Activated naive CD4-positive, alpha-beta T cell treated with anti-CD3 and anti-CD28 coated beads for 36 hours (primary cell): Measurements from ENCODE around the gene KRTAP21-2. TPM values are rescaled to one million over a fixed set of nuclear protein-coding genes. Genes with fewer than 3 reads are reported as not detected.
"Not testable (repeated sequence)": the region's sequence is repeated elsewhere in the genome, so short reads cannot be mapped to it uniquely, and the experiment has no call there.

ENCODE experiments used
- CTCF ChIA-PET: fragments of 350-600 bp; sonication (Branson Sonifier 250); formaldehyde crosslinking; loops from one replicate; lab custom pipeline; 2021; ENCODE audit warnings: antibody characterized with exemption; lab: Charles Lee
- DNase-seq: peaks from one replicate; pipeline ENCODE4 v3.0.0-alpha.2; 2020
- H3K27ac Mint-ChIP-seq: one replicate; pipeline ENCODE4 v1.8.0; 2021; ENCODE audit warnings: mild to moderate bottlenecking, mixed read lengths
- H3K27me3 Mint-ChIP-seq: one replicate; pipeline ENCODE4 v1.8.0; 2021; ENCODE audit warnings: low read depth, mixed read lengths
- H3K36me3 Mint-ChIP-seq: one replicate; pipeline ENCODE4 v1.8.0; 2021; ENCODE audit warnings: low read depth, mixed read lengths
- H3K4me1 Mint-ChIP-seq: one replicate; pipeline ENCODE4 v1.8.0; 2021; ENCODE audit warnings: low read depth, mixed read lengths
- H3K4me3 Mint-ChIP-seq: one replicate; pipeline ENCODE4 v1.8.0; 2021; ENCODE audit warnings: mild to moderate bottlenecking, moderate library complexity, mixed read lengths
- H3K9me3 Mint-ChIP-seq: one replicate; pipeline ENCODE4 v1.8.0; 2021; ENCODE audit warnings: mixed read lengths
- intact Hi-C: fragments of 100-400 bp; cut with micrococcal nuclease; formaldehyde crosslinking; loops from one replicate; pipeline ENCODE4 v1.15.1; 2023
- total RNA-seq, 2 experiments: library from RNA; stranded (reverse); gene quantifications; one replicate each; pipeline ENCODE4 v1.2.3, GENCODE V29; 2021

The KRTAP21-2 gene
- not detected for total RNA-seq

DNA sequence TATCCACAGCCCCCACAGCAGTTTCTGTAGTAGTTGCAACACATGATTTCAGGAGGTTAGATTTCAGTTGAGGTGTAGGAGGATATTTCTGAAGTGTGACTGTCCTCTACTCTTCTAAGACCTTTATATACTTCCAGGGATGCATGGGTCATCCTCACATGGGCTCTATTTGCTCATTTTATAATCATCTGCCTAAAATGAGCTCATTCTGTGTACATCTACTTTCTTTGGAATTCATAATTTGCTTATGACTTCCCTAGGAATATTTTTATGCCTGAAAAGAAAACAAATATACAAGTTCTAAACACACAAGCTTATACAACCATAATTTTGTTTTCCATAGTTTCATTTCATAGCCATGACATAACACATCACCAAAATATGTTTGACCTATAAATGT lies at the start of gene KRTAP21-2:
TSS of gene KRTAP21-2 (minus strand) at position 101 of the 400 bp plus-strand sequence. CDS start at position 44, 57 bp downstream.
- H3K9me3 Mint-ChIP-seq = no peaks in the 10 kb centered on the region
- H3K27ac Mint-ChIP-seq = no peak within 1 kb of the TSS
- DNase-seq = no peak
- H3K4me3 Mint-ChIP-seq = no peak within 1 kb of the TSS
- H3K4me1 Mint-ChIP-seq = no peaks in the 10 kb centered on the region
- no peaks in the 10 kb centered on the region for H3K36me3 Mint-ChIP-seq
- no peaks in the 10 kb centered on the region for H3K27me3 Mint-ChIP-seq
- intact Hi-C loops = no loop called here
- CTCF ChIA-PET = no interaction called here

DNA sequence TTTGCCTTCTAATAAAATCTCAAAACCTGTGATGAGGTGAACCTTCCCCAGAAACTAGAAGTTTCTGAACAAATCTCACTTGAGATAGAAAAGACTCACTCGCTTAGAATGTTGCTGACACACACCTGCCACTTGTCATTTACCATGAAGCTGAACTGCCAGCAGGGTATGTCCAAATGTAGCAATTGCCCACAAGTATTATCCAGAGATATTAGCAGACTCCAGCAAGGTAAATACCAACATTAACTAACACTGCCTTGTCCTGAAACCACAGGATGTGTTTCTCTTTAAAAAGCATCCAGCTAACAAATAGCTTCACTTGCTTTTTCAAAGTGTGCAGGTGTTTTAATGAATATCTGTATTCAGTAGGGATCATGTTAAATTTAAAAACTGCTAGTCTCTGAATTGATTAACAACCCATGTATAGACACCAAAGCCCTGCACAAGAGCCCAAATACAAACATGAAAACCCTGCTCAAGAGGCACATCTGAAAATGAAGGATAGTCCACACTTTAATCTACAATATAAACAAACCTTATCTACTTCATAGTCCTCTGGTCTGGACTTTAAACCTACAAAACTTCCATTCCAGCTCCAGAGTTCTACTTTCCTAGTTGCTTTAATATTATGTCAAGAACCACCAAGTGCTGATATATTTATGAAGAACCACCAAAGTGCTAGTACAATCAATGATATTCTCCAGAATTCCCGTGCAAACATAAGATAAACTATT lies 46.7 kb upstream of the KRTAP21-2 start:
- Mint-ChIP-seq H3K4me3 (no peak overlapping the region), H3K4me1 (no peaks in the 10 kb centered on the region), H3K36me3 (no peaks in the 10 kb centered on the region), H3K9me3 (no peaks in the 10 kb centered on the region), H3K27ac (no peak overlapping the region), H3K27me3 (peaks cover 15% of the 10 kb centered on the region)
- CTCF ChIA-PET = no interaction called here
- no peak for DNase-seq
- intact Hi-C loops = no loop called here

DNA sequence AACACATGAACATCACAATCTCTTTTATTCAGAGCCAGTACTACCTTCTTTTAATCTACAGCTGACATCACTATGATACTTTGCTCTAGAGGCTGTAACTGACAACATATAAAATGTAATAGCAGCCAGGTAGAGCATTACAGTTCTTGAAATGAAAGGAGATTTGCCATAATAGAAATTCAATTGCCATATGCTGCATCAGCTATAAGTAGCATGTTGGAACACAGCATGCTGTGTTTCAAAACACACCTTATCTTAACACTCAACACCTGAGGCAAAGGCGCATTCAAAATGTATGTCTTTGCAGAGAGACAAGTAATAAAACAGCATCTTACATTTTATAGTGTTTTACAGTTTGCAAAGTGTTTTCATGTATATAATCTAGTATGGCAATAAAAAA lies 32.2 kb upstream of the KRTAP21-2 start:
- intact Hi-C loops = no loop called here

DNA sequence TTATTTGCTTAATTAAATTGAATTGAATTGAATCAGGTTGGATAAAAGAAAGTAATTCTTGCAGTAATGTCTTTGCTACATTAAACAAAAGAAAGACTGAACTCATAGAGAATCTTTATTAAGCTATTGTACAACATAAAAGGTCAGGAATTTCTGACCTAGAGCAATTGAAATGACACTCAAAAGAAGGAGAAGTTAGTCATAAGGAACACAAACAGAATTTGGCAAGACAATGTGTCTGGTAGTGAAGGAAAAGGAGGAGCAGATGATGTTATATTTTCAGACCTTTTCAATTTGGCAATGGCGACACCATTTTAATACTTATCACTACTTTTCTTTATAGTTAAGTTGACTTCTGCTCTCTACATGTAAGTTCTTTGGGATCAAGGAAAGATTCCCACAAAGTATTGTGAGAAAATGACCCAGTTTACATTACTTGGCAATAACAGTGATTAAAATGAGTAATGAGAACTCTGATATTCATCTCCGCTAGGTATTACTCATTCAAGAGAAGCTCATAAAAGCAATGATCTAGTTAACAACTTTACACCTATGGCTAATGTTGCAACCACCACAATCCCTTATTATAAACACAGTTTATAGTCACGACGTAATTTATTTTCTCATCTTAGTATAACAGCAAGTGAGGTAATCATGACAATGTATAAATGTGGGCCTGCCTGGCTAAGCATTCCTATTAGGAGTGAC lies 22.8 kb upstream of the KRTAP21-2 start:
- Mint-ChIP-seq H3K27ac (no peak overlapping the region), H3K9me3 (no peaks in the 10 kb centered on the region), H3K4me3 (no peak overlapping the region), H3K36me3 (no peaks in the 10 kb centered on the region), H3K27me3 (peaks cover 2% of the 10 kb centered on the region), H3K4me1 (no peaks in the 10 kb centered on the region)
- CTCF ChIA-PET = no interaction called here
- intact Hi-C loops = no loop called here
- no peak for DNase-seq

More for the DNA sequence above, 32.2 kb upstream of the KRTAP21-2 start:
- no peaks in the 10 kb centered on the region for H3K9me3 Mint-ChIP-seq
- no peaks in the 10 kb centered on the region for H3K4me1 Mint-ChIP-seq
- H3K4me3 Mint-ChIP-seq = no peak overlapping the region
- H3K27ac Mint-ChIP-seq = no peak overlapping the region
- H3K27me3 Mint-ChIP-seq = peaks cover 4% of the 10 kb centered on the region
- no peak for DNase-seq
- CTCF ChIA-PET = no interaction called here
- H3K36me3 Mint-ChIP-seq = no peaks in the 10 kb centered on the region

DNA sequence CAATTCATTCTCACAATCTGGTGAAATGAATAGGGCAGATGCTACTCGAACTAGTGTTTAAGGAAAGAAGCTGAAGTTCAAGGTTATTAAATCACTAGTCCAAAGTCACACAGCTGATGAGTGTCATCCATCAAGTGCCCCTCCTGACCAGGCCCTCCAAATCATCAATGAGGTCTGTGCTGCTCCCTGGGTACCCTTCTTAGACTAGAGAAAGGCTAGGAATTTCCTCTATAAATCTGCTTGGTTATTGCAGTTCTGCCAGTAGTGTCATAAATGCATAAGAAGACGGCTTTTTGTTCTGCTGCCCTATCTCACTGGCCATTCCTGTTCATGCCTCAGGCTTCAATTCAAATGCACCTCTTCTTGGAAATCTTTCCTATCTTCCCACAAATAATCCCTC lies 13.7 kb upstream of the KRTAP21-2 start:
- no peaks in the 10 kb centered on the region for H3K9me3 Mint-ChIP-seq
- intact Hi-C loops = no loop called here
- no peaks in the 10 kb centered on the region for H3K36me3 Mint-ChIP-seq
- no peak for DNase-seq
- CTCF ChIA-PET = no interaction called here
- H3K4me1 Mint-ChIP-seq = no peaks in the 10 kb centered on the region
- no peak overlapping the region for H3K4me3 Mint-ChIP-seq
- peaks cover 5% of the 10 kb centered on the region for H3K27me3 Mint-ChIP-seq
- H3K27ac Mint-ChIP-seq = no peak overlapping the region

DNA sequence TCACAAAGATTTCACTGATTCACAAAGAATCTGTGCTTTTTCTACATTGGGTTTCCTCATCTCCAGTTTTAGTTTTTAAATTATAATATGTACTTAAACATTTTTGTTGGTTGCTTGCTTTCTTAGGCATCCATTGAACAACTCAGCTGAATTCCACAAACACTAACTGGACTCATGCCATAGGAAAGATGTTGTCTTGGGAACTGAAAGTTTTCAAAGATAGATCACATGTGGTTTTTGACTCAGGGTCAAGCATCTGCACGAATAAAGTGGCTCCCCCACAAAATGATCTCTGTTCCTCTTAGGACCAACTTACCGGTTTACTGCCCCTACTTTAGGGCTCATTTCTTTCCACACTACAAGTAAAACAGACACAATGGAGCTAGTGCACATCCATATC lies 11.2 kb upstream of the KRTAP21-2 start:
- no peak for DNase-seq
- no peaks in the 10 kb centered on the region for H3K36me3 Mint-ChIP-seq
- no peaks in the 10 kb centered on the region for H3K9me3 Mint-ChIP-seq
- no peak overlapping the region for H3K4me3 Mint-ChIP-seq
- peaks cover 16% of the 10 kb centered on the region for H3K27me3 Mint-ChIP-seq
- no peak overlapping the region for H3K27ac Mint-ChIP-seq
- no peaks in the 10 kb centered on the region for H3K4me1 Mint-ChIP-seq
- CTCF ChIA-PET = no interaction called here
- intact Hi-C loops = no loop called here

DNA sequence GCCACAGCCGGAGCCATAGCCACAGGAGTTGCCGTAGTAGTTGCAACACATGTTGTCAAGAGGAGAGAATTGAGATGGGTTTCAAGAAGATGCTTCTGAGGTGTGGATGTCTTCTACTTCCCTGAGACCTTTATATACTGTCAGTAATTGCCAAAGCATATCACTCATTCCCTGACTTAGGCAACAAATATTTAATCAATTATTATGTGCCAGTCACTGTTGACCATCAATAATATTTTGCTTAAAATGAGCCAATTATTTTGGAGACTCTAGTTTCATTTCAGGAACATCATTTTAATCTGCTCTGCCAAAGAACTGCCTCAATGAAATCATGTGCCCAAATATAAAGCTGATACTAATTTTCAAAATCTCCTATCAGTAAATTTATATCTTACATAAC lies 8.3 kb upstream of the KRTAP21-2 start, which contains the start of gene KRTAP21-1:
TSS of gene KRTAP21-1 (minus strand) at position 101 of the 400 bp plus-strand sequence. CDS start at position 51, 50 bp downstream.
- H3K9me3 Mint-ChIP-seq, H3K4me3 Mint-ChIP-seq, CTCF ChIA-PET, H3K36me3 Mint-ChIP-seq, H3K4me1 Mint-ChIP-seq, DNase-seq, intact Hi-C loops, H3K27ac Mint-ChIP-seq: not testable (repeated sequence)
- H3K27me3 Mint-ChIP-seq = peaks cover 16% of the 10 kb centered on the region

DNA sequence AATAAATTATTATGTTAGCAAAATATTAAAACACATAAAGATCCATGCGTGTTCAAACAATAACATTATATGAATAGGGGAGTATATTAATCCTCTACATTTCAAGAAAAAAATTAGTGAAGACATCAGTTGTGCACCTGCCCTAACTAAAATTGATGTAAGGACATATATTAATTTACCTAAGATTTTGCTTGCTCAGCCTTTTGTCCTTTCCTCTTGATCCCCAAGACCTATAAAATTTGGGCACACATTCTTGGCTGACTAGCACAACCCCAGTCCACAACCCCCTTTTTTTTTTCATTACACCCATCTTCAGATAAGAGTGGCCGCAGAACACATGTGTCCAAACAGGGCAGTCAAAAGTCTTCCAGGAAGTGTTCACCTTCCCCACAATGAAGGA lies 6.6 kb downstream of the KRTAP21-2 start:
- no peak overlapping the region for H3K4me3 Mint-ChIP-seq
- H3K36me3 Mint-ChIP-seq = no peaks in the 10 kb centered on the region
- H3K27ac Mint-ChIP-seq = no peak overlapping the region
- CTCF ChIA-PET = no interaction called here
- intact Hi-C loops = no loop called here
- no peak for DNase-seq
- peaks cover 6% of the 10 kb centered on the region for H3K27me3 Mint-ChIP-seq
- no peaks in the 10 kb centered on the region for H3K9me3 Mint-ChIP-seq
- no peaks in the 10 kb centered on the region for H3K4me1 Mint-ChIP-seq

DNA sequence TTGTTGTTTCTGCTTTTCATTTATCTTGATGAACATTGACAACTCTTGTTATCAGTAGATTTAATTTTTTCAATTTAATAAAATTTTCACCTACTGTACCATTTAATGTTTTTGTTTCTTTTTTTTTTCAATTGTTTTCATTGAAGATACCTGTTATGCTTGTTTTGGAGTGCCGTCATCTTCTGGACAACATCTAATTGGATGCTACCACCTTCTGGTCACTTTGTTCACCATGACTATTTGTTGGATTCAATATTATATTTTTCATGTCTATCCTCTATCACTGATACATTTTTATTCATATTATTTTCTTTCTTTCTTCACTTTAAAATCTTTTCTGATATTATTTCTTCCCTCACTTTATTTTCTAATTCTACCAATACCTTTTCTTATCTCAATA lies 14.0 kb downstream of the KRTAP21-2 start:
- peaks cover 4% of the 10 kb centered on the region for H3K27me3 Mint-ChIP-seq
- no peaks in the 10 kb centered on the region for H3K4me1 Mint-ChIP-seq
- H3K36me3 Mint-ChIP-seq = no peaks in the 10 kb centered on the region
- no peak overlapping the region for H3K27ac Mint-ChIP-seq
- peaks cover 3% of the 10 kb centered on the region for H3K9me3 Mint-ChIP-seq
- intact Hi-C loops = loop anchor here (5.0 kb wide), 1 partner anchor 226 kb away; no protein-coding TSS in a partner anchor
- no peak for DNase-seq
- CTCF ChIA-PET = no interaction called here
- no peak overlapping the region for H3K4me3 Mint-ChIP-seq

DNA sequence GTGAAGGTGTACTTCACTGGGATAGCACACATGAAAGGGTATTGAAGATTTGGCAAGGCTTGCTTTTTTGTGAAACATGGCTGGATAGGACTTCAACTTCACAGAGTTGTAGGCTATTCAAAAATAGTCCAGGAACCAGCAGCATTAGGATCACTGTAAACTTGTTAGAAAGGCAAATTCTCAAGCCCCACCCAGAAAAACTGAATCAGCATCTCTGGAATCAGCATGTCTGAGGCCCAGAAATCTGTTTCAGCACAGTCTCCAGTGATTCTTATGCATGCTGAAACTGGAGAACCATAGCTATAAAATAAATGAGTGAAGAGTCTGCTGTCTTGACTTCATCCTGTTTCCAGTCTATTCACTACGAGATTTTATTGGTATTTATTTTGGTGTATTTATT lies 20.3 kb downstream of the KRTAP21-2 start:
- intact Hi-C loops = no loop called here
- Mint-ChIP-seq H3K4me3 (no peak overlapping the region), H3K27me3 (peaks cover 7% of the 10 kb centered on the region), H3K27ac (no peak overlapping the region), H3K4me1 (no peaks in the 10 kb centered on the region), H3K9me3 (peaks cover 3% of the 10 kb centered on the region), H3K36me3 (no peaks in the 10 kb centered on the region)
- CTCF ChIA-PET = no interaction called here
- DNase-seq = no peak

DNA sequence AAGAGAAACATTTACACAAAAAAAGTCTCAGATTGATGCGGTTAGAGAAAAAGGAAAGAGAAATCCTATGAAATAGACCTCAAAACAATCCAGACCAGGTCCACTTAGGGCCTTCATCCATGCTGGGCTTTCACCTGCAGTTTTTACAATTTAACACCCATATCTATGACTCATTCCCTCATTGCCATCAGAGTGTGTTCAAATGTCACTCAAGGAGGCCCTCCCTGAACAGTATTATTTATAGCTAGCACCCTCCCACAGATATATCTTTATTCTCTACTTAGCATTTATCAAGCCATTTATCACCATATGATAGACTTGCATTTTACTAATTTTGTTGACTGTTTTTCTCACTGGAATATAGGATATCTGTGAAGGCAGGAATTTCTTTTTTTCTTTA lies 27.7 kb downstream of the KRTAP21-2 start:
- Mint-ChIP-seq H3K4me1 (peaks cover 20% of the 10 kb centered on the region), H3K4me3 (no peak overlapping the region), H3K27me3 (peaks cover 4% of the 10 kb centered on the region), H3K9me3 (peaks cover 4% of the 10 kb centered on the region), H3K36me3 (no peaks in the 10 kb centered on the region), H3K27ac (no peak overlapping the region)
- CTCF ChIA-PET = interaction anchor here (0.6 kb wide), 1 partner anchor 216 kb away, joined by 3 read pairs; no protein-coding TSS in a partner anchor
- DNase-seq = no peak
- intact Hi-C loops = loop anchor here (2.0 to 10.0 kb wide), 8 partner anchors 468 to 1522 kb away; partner anchors contain the start of gene TIAM1

DNA sequence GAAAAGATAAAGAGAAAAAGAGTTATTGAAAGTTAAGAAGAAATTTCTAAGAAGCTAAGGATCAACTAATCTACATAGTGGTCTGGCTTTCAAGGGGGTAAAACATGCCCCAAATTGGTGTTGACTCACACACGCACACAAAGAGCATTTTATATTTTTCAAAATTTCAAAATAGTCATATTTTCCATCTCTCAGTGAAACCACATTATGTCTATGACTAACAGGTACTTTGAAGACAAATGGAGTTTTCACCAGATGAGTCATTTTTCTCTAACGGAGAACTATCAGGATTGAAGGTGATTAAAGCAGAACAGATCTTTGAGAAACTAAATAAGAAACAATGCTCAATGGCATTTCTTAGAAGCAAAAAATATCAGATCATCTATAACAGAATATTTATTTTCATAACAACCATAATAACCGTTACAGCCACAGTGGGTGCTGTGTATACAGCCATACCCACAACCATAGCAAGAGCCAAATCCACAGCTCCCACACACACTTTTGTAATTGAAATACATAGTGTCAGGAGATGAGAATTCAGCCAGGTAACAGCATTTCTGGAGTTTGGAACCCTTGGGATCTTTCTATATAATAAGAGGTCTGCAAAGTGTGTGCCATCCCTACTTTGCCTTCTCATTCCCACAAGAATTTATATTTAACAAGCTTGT lies 28.7 kb downstream of the KRTAP21-2 start, which contains the start of gene KRTAP21-3:
TSS of gene KRTAP21-3 (minus strand) at position 539 of the 671 bp plus-strand sequence. CDS start at position 521, 18 bp downstream.
- Mint-ChIP-seq H3K4me3 (no peak within 1 kb of the TSS), H3K27ac (peak within 1 kb of the TSS; percentile 46), H3K4me1 (peaks cover 21% of the 10 kb centered on the region), H3K36me3 (no peaks in the 10 kb centered on the region), H3K27me3 (peaks cover 2% of the 10 kb centered on the region), H3K9me3 (peaks cover 6% of the 10 kb centered on the region)
- DNase-seq = peak; percentile 33
- intact Hi-C loops = loop anchor here (1.0 to 10.0 kb wide), 10 partner anchors 8 to 1521 kb away; partner anchors contain the start of gene TIAM1
- CTCF ChIA-PET = interaction anchor here (0.6 to 1.1 kb wide), 2 partner anchors 9 to 378 kb away, joined by 3 to 4 read pairs; no protein-coding TSS in a partner anchor
